ENCODE data around the gene SLC40A1. TPM values are rescaled to one million over a fixed set of nuclear protein-coding genes. Genes with fewer than 3 reads are reported as not detected.
"Not testable (repeated sequence)": the region's sequence is repeated elsewhere in the genome, so short reads cannot be mapped to it uniquely, and the experiment has no call there.

Gene SLC40A1
- polyA plus RNA-seq, 1 donor: 121 TPM

DNA sequence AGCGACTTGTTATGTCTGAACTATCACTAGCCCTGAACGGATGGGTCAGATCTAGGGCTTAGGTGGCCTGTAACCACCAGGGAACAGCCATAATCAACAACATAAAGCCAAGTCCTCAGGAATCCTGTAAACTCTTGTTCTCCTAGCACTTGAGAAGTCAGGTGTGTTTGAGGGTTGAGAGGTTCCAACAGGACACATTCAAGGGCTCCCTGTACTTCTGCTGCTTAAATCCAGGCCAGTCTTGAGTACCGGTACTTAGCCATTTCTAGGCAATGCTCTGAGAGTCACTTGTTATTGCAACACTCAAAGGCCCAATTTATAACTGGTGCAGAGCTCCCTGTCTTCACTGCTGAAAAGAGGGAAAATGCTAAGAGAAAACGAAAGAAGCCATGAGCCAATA lies 21.6 kb upstream of the SLC40A1 start:
- no peak for DNase-seq

DNA sequence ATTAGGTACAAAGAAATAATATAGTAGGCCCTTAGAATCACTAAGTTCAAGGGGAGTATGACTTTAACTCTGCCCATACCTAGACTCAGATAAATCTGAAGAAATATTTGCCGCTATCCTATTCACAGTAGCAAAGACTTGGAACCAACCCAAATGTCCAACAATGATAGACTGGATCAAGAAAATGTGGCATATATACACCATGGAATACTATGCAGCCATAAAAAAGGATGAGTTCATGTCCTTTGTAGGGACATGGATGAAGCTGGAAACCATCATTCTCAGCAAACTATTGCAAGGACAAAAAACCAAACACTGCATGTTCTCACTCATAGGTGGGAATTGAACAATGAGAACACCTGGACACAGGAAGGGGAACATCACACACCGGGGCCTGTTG lies 21.1 kb upstream of the SLC40A1 start:
- not testable (repeated sequence) for DNase-seq

DNA sequence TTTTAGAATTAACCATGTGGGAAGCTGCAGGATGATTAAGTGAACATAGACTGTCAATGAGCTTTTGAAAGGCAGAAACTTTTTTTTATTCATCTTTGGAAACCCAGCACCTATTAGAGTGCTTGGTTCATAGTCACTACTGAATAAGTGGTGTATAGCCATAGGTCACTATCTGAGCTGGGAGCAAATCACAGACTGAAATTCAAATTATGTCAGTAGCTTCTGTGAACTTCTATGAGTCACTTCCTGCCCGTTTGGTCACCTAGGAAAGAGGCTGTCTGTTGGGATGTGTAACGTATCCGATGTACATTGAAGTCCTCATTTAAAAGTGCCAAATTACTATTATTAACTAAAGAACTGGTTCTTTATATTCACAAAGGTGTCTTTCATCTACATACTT lies 20.5 kb upstream of the SLC40A1 start:
- no peak for DNase-seq

DNA sequence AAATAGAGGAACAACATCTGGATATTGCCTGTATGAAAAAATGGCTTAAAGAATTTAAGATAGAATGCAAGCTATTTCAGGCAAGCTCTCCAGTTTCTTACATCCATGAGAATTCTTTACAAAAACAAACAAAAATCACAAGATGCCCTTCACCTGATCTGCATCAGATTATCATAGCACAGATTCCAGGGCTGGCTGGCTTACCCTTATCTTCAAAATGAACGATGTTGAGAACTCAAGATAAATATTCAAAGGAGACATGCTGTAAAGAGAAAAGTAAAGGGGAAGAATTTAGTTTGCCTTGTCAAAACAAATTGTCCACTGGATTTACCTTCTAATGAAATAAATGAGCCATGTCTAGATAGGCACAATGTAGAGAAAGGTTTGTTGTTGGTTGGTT lies 18.7 kb upstream of the SLC40A1 start:
- no peak for DNase-seq

DNA sequence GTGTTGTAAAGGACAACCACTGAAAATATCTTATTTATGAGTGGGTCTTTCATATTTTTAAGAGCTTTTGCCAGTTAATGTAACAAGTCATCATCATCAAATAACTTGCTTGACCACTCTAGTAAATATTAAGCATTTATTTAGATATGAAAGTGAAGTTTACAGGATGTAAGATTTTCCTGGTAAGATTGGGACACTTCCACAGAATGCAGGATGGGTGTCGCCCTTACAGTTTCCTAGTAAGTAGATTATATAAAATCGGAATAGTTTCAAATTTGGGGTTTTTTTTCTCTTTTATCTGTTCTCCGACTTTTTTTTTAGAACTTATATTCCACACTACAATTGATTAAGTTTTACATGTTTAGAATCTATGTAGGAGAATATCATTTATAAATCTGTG lies 14.8 kb upstream of the SLC40A1 start:
- no peak for DNase-seq

DNA sequence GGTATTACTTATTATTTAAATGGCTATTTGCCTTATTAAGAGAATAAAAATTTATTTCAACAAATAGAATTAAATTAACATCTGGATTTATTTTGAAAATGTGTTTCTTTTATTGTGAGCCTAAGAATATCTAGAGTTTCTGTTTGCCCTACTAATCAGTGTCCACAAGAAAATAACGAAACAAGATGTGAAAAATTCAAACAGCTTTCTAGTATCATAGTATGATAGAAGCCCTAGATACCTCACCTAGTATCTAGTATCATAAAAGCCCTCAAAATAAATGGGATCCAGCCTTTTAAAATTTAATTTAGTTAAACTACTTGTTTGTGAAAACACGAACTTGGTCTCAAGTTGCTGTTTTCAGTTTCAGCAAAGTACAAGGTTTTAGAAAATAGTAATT lies 13.7 kb upstream of the SLC40A1 start:
- DNase-seq: no peak

DNA sequence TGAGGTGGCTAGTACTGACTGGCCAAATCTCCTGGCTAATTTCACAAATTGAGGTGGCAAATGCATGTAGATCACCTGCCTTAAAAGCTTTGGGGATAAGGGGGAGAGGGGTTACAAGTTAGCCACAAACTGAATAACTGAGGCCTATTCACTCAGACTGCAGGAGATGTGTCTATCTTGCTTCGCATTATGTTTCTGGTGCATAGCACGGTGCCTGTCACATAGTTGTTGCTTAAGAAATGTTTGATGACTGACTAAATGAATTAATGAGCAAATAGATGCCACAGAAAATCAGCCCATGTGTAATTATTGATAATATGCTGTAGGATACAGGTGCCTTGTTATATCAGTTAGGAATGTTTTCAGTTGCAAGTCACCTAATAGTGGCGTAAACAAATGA lies 12.5 kb upstream of the SLC40A1 start:
- no peak for DNase-seq

DNA sequence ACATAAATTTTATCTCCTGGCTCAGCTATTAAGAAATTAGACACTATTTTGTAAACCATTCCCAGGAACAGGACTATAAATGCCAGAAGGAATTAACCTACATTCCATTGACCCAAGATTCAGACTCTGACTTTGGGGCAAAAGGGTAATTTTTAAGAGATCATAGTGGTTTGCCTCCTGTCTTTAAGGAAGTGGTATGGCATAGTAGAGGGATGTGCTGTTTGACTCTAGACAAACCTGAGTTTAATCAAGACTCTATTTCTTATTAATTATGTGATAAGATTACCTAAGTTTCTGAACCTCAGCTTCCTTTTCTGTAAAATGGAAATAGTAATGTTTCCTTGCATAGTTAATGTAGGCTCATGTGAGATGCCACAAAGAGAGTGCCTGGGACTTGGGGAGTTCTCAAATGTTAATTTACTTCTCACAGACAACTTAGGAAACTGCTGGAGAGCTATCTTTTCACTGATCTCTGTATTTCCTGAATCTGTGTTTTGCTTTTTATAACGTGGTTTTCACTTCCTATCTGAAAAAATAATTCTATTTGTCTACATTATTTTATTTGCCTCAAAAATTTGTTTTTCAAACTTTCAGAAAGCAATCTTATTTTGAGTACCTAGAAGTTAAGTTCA lies 11.9 kb upstream of the SLC40A1 start:
- DNase-seq: no peak

DNA sequence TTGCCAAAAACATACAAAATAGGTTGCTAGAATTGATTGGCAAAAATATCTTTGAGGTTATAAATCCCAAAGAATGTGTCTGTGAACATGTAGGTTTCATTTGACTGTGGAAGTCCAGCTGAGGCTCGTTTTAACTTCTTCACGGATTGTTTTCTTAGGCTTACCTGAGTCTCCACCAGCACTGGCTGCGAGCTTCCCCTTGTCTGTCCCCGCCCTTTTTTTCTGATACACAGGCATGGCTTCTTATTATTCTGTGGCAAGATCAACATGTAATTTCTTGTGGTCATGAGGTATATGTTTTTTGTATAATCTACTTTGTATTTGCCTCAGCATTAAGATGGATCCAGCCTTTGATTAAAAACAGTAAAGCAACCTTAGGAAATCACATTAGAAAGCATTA lies 7.2 kb upstream of the SLC40A1 start:
- no peak for DNase-seq

DNA sequence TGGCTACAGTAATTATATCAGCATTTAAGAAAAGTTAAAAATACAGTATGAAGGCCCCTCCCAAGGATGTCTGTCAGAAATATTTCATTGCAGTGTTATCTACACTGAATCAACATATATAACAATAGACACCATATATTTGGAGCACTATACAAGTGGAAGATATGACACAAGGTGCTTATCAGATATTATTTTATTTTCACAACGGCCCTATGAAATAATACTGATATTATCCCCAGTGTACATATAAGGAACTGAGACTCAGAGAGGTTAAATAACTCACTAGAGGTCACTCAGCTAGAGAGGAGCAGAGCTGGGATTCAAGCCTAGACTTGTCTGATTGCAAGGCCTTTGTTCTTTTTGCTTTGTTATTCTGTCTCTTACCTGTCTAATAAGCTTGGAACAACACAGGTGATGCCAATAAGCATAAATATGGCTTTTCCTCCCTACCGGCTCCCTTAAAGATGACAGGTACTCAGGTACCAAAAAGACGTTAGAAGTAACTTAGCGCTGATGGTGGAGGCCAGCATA lies 4.7 kb upstream of the SLC40A1 start:
- DNase-seq: no peak

DNA sequence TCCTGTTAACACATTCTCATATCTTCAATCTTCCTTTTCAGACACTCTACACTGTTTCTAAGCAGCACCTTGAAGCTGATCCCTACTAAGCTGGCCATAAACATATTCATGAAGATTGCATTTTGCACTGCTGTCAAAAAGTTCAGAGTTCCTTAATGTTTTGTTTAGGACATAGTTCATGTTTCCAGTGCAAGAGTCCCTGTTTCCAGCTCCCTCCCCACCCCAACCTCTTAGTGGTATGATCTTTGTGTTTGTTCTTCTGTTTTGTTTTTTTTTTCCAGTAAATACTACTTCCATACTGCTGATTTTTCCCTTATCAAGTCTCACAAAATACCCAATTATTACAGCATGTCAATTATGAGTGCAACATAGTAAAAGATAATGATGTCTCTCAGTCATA lies 4.1 kb upstream of the SLC40A1 start:
- DNase-seq: no peak

DNA sequence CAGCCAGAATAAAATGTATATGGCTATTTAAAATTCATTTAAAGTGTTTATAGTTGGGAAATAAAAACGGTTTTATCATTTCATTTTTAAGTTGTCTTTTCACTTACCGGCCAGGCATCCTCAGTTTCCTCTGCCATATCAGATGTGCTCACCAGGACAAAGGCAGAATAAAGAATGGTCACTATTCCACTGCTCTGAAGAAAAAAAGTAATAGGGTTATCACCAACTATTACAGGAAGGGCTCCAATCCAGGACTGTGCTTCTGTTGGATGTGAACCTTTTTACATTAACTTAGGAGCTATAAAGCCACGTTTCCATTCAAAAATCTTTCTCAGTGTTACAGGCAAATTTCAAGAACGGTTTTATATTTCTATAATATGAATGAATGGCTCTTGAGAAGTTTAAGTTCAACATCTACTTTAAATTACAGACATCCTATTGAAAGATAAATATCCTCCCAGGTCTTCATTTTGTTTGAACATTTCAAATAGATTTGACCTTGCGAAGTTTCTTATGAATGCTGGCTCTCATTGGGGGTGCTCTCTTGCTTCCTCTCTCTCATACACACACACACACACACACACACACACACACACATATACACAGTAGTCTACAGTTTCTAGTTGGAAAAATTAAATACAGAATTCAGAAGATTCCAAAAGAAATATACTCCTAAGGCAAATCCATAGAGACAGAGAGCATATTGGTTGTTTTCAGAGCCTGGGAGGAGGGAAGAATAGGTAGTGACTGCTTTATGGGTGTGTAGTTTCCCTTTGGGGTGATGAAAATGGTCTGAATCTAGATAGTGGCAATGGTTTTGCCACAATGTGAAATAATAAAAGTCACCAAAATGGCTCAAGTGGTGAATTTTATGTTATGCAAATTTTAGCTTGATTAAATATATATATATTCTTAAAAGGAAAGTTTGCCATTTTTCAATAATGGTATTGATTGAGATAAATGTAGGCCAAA lies 2.9 kb upstream of the SLC40A1 start:
- DNase-seq: no peak

DNA sequence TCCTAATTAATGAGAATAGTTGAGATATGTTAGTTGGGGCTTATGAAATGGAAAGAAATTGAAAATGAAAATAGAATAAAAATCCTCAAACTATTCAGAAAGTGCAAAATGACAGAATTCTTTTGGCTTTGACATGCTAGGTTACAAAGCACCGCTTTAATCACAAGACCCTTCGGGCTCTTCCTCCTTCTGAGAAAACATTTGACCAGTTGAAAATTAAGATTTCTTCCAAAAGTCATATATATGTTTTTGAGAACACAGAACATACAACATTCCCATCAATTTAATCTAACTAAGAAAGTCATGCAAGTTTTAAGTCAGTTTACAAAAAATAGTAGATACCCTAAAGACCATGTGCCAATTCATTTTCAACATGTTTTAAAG lies 2.2 kb upstream of the SLC40A1 start:
- DNase-seq: no peak

DNA sequence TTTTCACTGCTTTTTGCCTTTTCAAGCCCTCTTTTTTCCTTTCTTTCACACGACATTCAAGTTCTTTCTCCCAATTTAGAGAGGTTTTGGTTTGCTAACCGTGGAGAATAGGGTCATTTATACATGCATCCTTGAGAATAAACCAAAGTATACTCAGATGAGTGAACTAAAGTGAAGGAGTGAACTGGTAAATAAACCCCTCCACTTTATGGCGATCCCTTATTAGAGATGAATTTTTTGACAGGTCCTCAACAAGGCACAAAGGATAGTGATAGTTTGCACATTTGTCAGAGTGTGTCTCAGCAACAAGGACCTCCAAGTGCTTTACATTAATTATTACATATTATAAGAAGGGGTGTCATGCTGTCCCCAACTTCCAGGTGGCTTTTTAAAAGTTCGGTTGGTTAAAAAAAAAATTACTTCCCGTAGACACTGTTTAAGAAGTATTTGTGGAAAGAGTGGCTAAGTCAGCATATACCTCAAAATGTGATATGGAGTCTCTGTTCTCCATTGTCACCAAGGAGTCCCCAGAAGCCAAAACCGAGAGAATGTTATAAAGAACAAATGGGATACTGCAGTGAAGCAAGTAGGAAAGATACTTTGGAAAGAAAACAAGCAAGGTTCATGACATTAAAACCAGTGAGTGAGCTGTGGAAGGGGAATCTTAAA lies 1.7 kb upstream of the SLC40A1 start:
- DNase-seq: no peak

DNA sequence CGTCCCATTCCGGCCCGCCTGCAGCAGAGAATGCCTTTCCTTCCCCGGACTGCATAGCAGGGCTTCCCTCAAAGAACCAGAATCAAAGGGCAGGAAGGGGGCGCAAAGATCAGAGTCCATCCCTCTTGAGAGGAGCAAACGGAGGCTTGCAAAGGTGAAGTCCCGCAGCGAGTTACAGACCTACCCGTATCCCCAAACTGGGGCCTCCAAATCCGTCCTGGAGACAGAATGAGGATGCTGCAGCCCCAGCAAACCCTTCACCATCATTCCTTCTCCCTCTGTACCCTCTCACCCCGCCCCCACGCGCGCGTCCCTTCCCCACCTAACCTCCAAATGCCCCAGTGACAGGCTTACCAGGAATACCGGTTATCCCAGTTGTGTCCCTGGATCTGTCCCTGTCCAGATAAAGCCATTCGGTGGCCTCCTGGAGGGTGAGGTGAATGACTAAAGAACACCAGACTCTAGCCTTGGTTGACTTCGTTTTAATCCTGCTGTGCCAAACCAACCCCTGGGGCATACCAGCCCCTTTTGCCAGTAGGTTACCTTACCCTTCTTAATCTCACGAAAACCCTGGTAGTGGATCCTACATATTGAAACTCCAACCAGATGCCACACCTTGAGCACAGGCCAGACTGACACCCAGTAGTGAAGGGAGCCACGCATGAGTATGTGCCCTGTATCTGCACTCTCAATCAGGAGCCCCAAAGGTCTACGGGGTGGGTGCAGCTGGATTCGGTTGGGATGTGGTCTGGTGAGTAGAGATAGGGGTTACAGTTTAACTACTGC lies 961 bp upstream of the SLC40A1 start:
- DNase-seq: no peak

DNA sequence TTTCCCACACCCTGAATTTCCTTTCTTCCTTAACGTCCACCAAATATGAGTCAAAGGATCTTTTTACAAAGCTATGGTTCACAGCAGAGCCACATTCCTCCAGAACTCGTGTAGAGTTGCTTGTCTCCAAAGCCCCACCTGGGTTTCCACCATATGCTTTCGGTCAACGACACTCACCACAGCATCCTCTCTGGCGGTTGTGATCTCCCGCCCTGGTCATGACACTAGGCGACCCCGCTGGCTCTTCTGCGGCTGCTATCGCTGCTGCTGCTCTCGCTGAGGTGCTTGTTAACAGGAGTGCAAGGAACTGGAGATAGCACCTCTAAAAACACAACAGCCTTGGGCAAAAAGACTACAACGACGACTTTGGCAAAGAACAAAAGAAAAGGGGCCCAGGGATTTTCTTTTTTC lies 340 bp downstream of the SLC40A1 start:
- no peak for DNase-seq

DNA sequence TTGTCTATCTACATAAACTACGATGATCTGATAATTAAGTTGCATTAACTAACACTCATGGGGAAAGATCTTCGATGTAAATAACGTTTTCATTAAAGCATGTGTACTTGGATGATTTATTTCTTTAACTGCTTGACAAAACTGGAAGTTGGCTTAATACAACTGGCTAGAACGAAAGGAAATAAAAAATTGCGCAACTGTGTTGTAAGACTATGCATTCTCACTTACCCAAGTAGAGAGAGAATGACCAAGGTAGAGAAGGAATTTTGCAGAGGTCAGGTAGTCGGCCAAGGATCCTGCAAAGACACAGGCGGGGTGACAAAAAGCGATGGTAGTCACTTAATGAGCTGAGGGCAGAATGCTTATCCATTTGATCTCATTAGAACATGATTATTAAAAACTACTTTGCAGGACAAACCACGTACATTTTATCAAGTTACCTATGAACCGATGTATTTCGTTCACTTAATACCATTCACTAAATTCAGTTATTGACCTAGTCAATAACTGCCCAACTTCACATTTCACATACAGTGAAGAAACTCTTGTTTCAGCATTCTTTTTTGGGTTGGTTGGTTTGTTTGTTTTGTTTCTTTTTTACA lies 900 bp downstream of the SLC40A1 start:
- no peak for DNase-seq

DNA sequence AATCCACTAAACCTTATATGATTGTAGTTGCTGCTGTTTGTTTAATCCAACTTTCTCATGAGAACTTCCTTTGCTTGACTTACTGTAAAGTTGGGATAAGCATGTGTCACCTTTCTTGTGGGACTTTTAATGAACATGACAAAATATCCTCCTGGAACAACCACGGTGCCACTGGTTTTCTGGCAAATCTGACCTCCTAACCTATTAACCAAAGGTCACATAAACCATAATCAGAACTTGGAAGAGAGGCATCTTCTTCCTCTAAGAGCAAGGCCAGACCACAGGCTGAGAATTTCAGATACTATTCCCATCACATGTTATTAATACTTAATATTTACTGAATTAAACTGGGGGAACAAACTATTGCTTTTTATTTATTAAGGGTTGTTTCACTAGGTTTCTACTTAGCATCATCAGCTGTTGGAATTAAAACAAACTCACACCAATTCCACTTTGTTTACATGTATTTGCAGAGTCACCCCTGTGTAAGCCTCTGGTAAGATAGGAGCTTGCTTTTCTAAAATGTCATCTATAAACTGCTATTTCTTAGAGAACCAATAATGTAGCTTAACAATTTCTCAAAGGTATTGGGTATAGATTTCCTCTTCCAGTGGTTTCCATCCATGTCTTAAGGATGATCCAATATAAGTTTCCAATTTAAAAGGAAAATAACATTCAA lies 2.2 kb downstream of the SLC40A1 start:
- no peak for DNase-seq

DNA sequence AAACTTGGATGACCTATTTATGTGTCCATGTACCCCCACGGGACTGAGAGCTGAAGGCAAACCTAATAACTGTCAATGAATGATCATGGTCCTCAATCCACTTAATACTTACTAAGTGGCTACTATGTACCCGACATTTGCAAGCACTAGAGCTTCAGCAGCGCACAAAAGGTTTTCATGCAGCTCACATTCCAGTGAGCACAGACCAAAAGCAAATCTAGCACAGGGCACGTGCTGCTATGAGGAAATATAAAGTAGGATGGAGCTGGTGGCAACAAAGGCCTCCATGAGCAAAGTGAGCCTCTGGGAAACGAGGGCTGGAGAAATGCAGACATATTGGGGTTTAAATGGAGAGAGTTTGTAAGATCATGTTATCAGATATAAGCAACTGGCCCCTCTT lies 3.5 kb downstream of the SLC40A1 start:
- DNase-seq: no peak

DNA sequence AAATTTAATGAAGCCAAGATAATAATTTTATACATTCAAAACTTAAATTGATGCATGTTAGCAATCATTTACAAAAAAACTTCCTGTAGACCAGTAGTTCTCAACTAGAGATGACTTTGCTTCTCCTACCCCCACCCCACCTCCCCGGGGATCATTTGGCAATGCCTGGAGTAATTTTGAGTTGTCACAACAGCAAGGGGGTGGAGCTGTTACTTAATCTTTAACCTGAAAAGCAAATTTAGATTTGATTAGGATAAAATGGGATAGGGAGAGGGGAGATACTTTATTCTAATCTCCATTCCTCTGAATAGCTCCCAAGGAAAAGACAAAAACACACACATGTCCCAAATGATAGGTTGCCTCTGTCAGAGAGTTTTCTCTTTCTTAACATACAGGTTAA lies 4.2 kb downstream of the SLC40A1 start:
- no peak for DNase-seq
